ENCODE measurements around the gene LAMA1. TPM values are rescaled to one million over a fixed set of nuclear protein-coding genes. Genes with fewer than 3 reads are reported as not detected.

Gene LAMA1
- total RNA-seq, 1 donor from 2014 or later, result 4.3 TPM

- no peak for DNase-seq (ENCODE audit: low read depth)
These were observed 69.5 kb downstream of the LAMA1 start for GRCh38 chr18:7048081-7048480.

GRCh38 chr18:7047336-7047735, 70.3 kb downstream of the LAMA1 start:
- DNase-seq (ENCODE audit: low read depth), result no peak

- DNase-seq (ENCODE audit: low read depth), result peak; percentile 98
These were observed 79.2 kb downstream of the LAMA1 start for GRCh38 chr18:7038330-7038851.

- no peak for DNase-seq (ENCODE audit: low read depth)
These were observed 80.1 kb downstream of the LAMA1 start for GRCh38 chr18:7037470-7037869.

GRCh38 chr18:7035807-7036206, 81.8 kb downstream of the LAMA1 start:
- no peak for DNase-seq (ENCODE audit: low read depth)

GRCh38 chr18:7034924-7035323, 82.7 kb downstream of the LAMA1 start:
- no peak for DNase-seq (ENCODE audit: low read depth)

- DNase-seq (ENCODE audit: low read depth), result no peak
These were observed 85.1 kb downstream of the LAMA1 start for GRCh38 chr18:7032537-7032936.

- DNase-seq (ENCODE audit: low read depth), result no peak
These were observed 89.0 kb downstream of the LAMA1 start for GRCh38 chr18:7028625-7029024.

GRCh38 chr18:7025194-7025593, 92.4 kb downstream of the LAMA1 start:
- DNase-seq (ENCODE audit: low read depth), result no peak

- no peak for DNase-seq (ENCODE audit: low read depth)
These were observed 94.0 kb downstream of the LAMA1 start for GRCh38 chr18:7023581-7023980.

GRCh38 chr18:7023063-7023580, 94.5 kb downstream of the LAMA1 start:
- DNase-seq (ENCODE audit: low read depth), result no peak

- peak; percentile 60 for DNase-seq (ENCODE audit: low read depth)
These were observed 95.4 kb downstream of the LAMA1 start for GRCh38 chr18:7021994-7022840.

- DNase-seq (ENCODE audit: low read depth), result no peak
These were observed 96.4 kb downstream of the LAMA1 start for GRCh38 chr18:7020995-7021777.

- peak; percentile 21 for DNase-seq (ENCODE audit: low read depth)
These were observed 100.6 kb downstream of the LAMA1 start for GRCh38 chr18:7017013-7017412.

- no peak for DNase-seq (ENCODE audit: low read depth)
These were observed 106.5 kb downstream of the LAMA1 start for GRCh38 chr18:7011142-7011541.

GRCh38 chr18:7004009-7004408, 113.6 kb downstream of the LAMA1 start:
- DNase-seq (ENCODE audit: low read depth), result no peak

GRCh38 chr18:7002107-7002506, 115.5 kb downstream of the LAMA1 start:
- no peak for DNase-seq (ENCODE audit: low read depth)

- DNase-seq (ENCODE audit: low read depth), result peak; percentile 44
These were observed 117.0 kb downstream of the LAMA1 start for GRCh38 chr18:7000484-7001096.

GRCh38 chr18:6997808-6998207, 119.8 kb downstream of the LAMA1 start:
- DNase-seq (ENCODE audit: low read depth), result peak; percentile 1

GRCh38 chr18:6994771-6995430, 122.7 kb downstream of the LAMA1 start:
- peak; percentile 54 for DNase-seq (ENCODE audit: low read depth)

- no peak for DNase-seq (ENCODE audit: low read depth)
These were observed 123.4 kb downstream of the LAMA1 start for GRCh38 chr18:6994056-6994770.
